BE2C (cell line): ENCODE data around the gene TEK.

Experiments used
- DNase-seq: peaks from one replicate; pipeline ENCODE4 v3.0.0-alpha.2; 2020
- H3K27me3 ChIP-seq: fragments of 250-450 bp; sonication (Bioruptor Pico); 2 replicates; pipeline ENCODE4 v1.5.1; 2020; ENCODE audit warnings: mild to moderate bottlenecking
- H3K36me3 ChIP-seq: fragments of 250-450 bp; sonication (Bioruptor Pico); 2 replicates; pipeline ENCODE4 v1.5.1; 2020; ENCODE audit warnings: mild to moderate bottlenecking
- H3K4me1 ChIP-seq: fragments of 250-450 bp; sonication (Bioruptor Pico); 2 replicates; pipeline ENCODE4 v1.5.1; 2020
- H3K4me3 ChIP-seq: 2 replicates; pipeline ENCODE4 v1.5.1; 2011; ENCODE audit warnings: low read depth, low read length
- H3K9me3 ChIP-seq: fragments of 250-450 bp; sonication (Bioruptor Pico); 2 replicates; pipeline ENCODE4 v1.5.1; 2020
- TF ChIP-seq, protein P1 (sequence below): IDR thresholded peaks from 2 replicates; pipeline ENCODE4 v1.5.1; 2012; ENCODE audit warnings: mild to moderate bottlenecking, low read depth, low read length

The TEK gene

DNA sequence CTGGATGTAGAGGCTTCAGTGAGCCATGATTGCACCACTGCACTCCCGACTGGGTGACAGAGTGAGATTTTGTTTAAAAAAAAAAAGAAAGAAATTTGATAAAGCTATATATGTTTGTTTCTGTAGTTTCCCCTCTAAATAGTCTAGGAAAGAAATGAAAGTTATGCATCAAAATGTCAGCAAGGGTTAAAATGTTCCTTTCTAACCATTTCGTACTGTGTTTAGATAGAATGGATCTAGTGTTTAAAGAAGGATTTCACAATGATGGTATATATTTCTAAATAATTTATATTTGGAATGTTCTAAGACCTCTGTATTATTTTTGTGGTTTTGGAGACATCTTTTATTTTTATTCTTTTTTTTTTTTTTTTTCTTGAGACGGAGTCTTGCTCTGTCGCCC is 22.7 kb downstream of the TEK start:
- TF ChIP-seq, protein P1, sequence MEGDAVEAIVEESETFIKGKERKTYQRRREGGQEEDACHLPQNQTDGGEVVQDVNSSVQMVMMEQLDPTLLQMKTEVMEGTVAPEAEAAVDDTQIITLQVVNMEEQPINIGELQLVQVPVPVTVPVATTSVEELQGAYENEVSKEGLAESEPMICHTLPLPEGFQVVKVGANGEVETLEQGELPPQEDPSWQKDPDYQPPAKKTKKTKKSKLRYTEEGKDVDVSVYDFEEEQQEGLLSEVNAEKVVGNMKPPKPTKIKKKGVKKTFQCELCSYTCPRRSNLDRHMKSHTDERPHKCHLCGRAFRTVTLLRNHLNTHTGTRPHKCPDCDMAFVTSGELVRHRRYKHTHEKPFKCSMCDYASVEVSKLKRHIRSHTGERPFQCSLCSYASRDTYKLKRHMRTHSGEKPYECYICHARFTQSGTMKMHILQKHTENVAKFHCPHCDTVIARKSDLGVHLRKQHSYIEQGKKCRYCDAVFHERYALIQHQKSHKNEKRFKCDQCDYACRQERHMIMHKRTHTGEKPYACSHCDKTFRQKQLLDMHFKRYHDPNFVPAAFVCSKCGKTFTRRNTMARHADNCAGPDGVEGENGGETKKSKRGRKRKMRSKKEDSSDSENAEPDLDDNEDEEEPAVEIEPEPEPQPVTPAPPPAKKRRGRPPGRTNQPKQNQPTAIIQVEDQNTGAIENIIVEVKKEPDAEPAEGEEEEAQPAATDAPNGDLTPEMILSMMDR: no peak
- Histone ChIP-seq H3K27me3 (peaks cover 6% of the 10 kb centered on the region), H3K36me3 (no peaks in the 10 kb centered on the region), H3K4me1 (no peaks in the 10 kb centered on the region), H3K9me3 (no peaks in the 10 kb centered on the region), H3K4me3 (no peak overlapping the region)
- no peak for DNase-seq

DNA sequence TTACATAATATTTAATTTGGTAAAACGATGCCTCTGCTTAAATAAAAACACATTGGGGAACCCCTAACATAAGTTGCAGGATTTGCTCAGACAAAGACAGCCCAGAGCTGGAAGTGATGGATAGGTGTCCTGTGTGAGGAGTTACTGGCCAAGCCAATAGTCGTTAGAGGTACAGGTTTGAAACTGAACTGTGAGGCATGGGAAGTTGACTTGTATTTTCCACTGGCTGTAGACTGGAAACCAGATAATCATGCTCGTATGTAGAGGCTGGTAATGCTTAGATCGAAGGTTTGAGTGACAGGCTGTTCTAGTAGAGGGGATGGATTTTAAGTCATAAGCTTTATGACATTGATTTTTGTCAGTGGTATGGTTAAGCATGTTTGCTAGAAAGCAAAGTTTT is 24.8 kb downstream of the TEK start:
- Histone ChIP-seq H3K27me3 (peaks cover 6% of the 10 kb centered on the region), H3K9me3 (no peaks in the 10 kb centered on the region), H3K4me3 (no peak overlapping the region), H3K36me3 (no peaks in the 10 kb centered on the region), H3K4me1 (no peaks in the 10 kb centered on the region)
- DNase-seq: no peak
- TF ChIP-seq, protein P1: no peak

DNA sequence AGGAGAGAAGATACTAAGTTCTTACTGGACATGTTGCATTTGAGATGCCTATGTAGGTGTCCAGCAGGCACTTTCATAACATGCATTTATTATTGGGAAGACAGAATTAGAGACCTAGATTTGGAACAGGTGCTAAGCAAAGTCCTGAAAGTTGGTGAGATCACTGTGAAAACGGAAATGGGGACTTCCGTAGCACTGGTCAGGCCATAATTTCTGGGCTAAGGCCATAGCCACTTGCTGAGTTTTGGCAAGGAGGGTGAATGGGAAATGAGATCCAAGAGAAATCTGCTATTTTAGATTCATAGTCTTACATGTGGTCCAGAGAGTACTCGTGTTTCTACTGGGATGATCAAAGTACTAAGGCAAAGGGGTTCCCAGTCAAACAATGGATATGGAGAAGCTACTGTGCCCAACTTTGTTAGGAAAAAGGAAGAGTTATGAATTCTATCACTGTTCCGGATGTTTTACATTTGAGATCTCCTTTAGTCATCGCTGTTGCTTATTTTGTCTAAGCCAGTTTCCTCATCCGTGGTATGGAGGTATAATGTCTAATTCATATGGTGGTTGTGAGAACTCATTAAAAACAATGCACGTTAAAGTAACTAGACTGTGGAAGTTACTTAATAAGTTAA is 33.4 kb downstream of the TEK start:
- no peaks in the 10 kb centered on the region for H3K4me1 ChIP-seq
- no peak overlapping the region for H3K4me3 ChIP-seq
- no peaks in the 10 kb centered on the region for H3K9me3 ChIP-seq
- no peaks in the 10 kb centered on the region for H3K36me3 ChIP-seq
- DNase-seq: no peak
- H3K27me3 ChIP-seq: no peaks in the 10 kb centered on the region
- TF ChIP-seq, protein P1: no peak

DNA sequence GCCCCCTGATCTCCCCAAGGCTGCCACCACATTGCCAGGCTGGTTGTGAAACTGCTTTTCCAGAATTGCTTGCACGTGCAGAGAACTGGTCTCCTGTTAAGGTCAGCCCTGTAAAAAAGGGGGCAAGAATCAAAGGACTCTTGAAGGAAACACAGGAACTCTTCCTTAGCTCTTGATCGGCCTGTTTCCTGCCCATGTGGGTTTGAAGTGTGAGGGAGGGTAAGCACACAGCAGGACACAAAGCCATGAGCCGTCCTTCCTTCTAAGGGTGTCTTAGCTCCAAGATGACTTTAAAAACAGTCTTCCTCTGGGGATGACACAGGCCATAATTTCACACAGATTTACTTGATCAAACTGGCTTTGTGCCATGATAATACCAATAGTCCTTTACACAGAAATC is 36.1 kb downstream of the TEK start:
- Histone ChIP-seq H3K36me3 (no peaks in the 10 kb centered on the region), H3K27me3 (no peaks in the 10 kb centered on the region), H3K9me3 (no peaks in the 10 kb centered on the region), H3K4me3 (no peak overlapping the region), H3K4me1 (no peaks in the 10 kb centered on the region)
- no peak for DNase-seq
- TF ChIP-seq, protein P1: no peak

DNA sequence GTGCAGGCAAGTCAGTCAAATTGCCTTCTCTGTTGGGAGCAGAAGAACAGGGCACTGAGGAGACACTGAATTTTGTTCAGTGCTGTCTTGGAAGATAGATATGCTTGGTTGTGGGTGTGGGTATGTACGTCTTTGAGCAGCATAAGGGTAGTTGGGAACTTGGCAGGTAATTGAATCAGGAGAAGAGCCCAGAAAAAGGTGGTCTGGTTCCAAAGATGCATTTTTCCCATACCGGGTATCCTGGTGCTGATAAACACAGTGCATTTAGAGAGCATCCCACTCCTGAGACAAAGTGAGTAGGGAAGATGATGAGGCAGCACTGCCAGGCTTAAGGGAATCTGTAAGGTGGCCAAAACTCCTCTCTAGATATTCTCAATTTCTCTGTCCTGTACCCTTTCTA is 40.6 kb downstream of the TEK start:
- H3K36me3 ChIP-seq: no peaks in the 10 kb centered on the region
- H3K4me1 ChIP-seq: no peaks in the 10 kb centered on the region
- TF ChIP-seq, protein P1: no peak
- no peaks in the 10 kb centered on the region for H3K9me3 ChIP-seq
- H3K27me3 ChIP-seq: no peaks in the 10 kb centered on the region
- no peak overlapping the region for H3K4me3 ChIP-seq
- DNase-seq: no peak

DNA sequence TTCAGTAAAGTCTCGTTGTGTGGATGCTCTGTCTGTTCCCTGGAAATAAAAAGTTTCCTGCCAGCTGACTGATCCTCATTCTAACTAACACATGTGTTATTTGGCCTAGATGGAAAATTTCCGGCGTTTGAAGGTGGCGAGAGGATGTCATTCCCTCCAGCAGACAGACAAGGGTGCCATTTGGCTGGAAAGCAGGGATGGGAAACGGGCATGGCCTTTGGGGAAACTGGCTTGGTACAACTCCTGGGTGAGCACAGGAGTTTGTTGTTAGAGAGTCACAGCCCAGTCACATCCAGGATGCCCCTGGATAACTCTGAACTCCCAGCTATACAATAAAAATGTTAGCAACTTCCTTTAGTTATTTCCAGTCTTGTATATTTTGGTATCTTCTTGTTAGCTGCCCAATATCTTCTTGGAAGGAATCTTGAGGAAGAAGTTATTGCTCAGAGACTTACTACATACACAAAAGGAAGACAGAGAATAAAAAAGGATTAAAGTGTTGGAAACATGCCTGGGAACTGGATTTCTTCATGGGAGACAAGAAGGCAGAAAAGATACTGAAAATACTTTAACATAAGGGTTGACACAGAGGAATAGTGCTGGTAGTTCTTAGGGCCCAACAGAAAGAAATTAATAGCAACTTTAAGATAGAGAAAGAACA is 41.9 kb downstream of the TEK start:
- TF ChIP-seq, protein P1: no peak
- no peak for DNase-seq
- H3K36me3 ChIP-seq: no peaks in the 10 kb centered on the region
- H3K4me3 ChIP-seq: no peak overlapping the region
- H3K9me3 ChIP-seq: no peaks in the 10 kb centered on the region
- H3K27me3 ChIP-seq: no peaks in the 10 kb centered on the region
- H3K4me1 ChIP-seq: no peaks in the 10 kb centered on the region
